ENCODE results near the gene ESR2.
"Not testable (repeated sequence)": the region's sequence is repeated elsewhere in the genome, so short reads cannot be mapped to it uniquely, and the experiment has no call there.

Gene ESR2

GRCh38 chr14:64123241-64123822 is 170.8 kb downstream of the ESR2 start:
- DNase-seq = no peak

GRCh38 chr14:64119980-64120379 is 174.2 kb downstream of the ESR2 start:
- no peak for DNase-seq

- DNase-seq = no peak
These were observed 174.7 kb downstream of the ESR2 start for GRCh38 chr14:64119500-64119899.

GRCh38 chr14:64118892-64119291 is 175.3 kb downstream of the ESR2 start:
- DNase-seq = no peak

GRCh38 chr14:64118403-64118742 is 175.8 kb downstream of the ESR2 start:
- not testable (repeated sequence) for DNase-seq

DNA sequence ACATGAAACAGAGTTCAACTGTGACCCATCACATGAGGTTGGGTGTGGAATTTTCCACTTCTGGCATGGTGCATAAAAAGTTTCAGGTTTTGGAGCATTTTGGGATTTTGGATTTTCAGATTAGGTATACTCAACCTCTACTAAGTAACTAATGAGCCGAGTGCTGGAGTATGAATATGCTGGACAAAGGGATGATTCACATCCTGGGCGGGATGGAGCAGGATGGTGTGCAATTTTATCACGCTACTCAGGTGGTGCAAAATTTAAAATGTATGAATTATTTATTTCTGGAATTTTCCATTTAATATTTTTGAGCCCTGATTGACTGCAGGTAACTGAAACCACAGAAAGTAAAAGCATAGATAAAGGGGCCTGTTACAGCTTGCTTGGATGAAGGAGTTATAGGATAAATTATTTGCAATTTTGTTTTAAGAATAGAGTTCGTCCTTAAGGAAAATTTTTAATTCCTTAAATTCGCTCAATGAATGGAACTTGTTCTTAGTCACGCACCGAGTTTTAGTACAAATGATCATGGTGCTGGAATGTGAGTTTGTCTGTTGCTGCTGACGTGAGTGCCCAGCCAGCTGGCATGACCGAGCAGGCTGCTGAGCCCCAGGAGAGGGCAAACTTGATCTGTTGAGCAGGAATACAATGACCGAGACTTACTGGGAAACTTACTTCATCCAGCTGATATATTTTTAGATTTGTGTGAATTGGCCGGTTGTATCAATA is 176.3 kb downstream of the ESR2 start:
- no peak for DNase-seq

- no peak for DNase-seq
These were observed 178.8 kb downstream of the ESR2 start for GRCh38 chr14:64115401-64115800.

DNA sequence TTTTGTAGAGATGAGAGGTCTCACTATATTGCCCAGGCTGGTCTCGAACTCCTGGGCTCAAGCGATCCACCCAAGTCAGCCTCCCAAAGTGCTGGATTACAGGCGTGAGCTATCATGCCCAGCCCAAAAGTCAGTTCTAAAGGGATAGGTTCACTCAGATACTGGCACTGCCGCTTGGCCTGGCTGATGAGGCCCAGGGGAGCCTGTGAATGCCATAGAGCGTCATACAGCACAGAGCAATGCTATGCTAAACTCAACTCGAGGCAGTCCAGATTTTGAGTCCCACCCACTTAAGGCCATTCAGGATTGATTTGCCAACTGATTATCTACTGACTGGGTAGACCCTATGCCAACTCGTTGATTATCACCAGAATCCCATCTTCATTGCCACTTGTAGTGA is 179.4 kb downstream of the ESR2 start:
- no peak for DNase-seq

DNA sequence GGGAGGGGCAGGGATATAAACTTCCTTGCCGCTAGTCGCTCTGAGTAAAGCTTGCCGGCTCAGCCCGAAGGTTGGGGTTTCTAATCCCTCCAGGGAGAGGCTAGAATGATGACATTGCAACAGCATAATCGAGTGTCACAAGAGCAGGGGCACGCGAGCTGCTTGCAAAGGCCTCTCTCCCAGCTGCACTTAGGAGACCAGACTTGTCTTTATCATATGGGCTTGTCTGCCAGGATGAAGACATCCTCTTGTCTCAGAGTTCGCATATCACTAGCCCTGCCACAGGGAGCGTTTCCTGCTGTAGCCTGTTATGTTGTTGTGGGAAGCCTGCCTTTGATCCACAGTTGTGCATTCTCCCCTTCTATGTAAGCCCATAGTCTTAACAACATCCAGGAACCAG is 180.0 kb downstream of the ESR2 start:
- no peak for DNase-seq

GRCh38 chr14:64112867-64113678 is 181.1 kb downstream of the ESR2 start:
- DNase-seq = no peak

GRCh38 chr14:64110802-64111201 is 183.4 kb downstream of the ESR2 start:
- DNase-seq = no peak

DNA sequence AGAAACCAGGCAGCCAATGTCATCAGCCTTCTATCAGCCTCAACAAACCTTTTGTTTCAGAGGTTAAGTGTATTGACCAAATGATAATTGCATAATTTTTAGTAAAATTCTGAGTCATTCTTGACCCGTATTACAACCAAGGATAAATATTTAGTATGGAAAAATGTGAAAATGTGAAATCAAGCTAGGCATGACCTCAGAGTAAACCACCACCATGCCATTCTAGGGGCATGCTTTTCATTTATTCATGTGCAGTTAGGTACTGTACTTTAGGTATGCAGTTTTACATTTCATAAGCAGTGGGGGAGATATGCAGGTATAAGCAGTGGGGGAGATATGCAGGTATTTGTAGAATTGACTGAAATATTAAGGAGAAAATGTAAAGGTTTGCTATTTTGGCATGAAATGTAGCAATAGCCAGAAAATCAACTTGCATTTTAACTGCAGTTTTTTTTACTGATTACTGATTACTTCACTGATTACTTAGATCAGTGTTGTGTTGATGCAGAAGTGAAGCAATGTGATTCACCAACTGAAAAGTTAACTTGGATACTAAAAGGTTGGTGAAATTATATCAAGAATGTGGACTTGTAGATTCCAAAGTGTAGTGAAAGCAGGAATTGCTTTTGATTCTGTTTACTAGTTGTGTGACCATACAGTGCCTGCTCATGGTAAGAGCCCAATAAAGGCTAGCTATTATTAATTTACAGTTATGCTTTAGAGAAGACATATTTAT is 184.2 kb downstream of the ESR2 start:
- no peak for DNase-seq

- DNase-seq = no peak
These were observed 186.7 kb downstream of the ESR2 start for GRCh38 chr14:64107438-64107837.

- no peak for DNase-seq
These were observed 196.1 kb downstream of the ESR2 start for GRCh38 chr14:64098120-64098519.

- DNase-seq = no peak
These were observed 198.6 kb downstream of the ESR2 start for GRCh38 chr14:64095620-64096019.

GRCh38 chr14:64092940-64093339 is 201.2 kb downstream of the ESR2 start:
- no peak for DNase-seq

GRCh38 chr14:64092338-64092737 is 201.8 kb downstream of the ESR2 start:
- DNase-seq = no peak

DNA sequence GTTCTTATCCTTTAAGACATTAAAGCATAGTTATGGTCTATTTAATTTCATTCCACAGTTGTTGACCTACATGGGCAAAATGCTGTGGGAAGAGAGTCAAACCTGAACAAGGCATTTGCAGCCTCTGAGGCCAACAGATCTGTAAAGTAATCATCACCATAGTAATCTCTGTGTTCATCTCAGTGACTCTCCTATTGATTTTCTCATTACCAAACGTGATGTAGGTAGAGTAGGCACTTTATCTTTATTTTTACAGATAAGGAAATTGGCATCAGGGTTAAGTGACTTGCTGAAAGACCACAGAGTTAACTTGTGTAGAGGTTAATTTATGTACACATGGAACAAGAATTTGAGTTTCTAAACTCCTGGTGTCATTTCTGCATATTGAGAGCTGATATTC is 203.0 kb downstream of the ESR2 start:
- DNase-seq = no peak

- no peak for DNase-seq
These were observed 204.3 kb downstream of the ESR2 start for GRCh38 chr14:64089920-64090319.

GRCh38 chr14:64088647-64088964 is 205.6 kb downstream of the ESR2 start:
- no peak for DNase-seq

DNA sequence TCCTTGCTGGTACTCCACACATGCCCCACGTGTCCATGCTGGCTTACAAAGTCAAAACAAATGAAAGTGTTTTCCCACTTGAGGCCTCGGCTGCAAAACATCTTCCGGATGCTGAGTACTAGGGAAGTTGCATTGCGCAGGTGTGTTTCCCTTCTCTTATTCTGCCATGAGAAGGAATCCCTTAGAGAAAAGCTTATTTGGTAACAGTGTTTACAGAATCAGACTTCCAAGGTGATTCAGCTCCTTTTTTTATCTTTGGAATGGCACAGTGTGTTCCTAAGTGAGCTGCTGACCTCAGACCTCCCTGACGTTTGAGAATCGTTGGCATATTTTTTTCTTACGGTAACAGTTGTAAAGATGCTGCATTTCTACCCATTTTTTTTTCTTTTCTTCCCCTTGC is 211.3 kb downstream of the ESR2 start:
- DNase-seq = no peak

- DNase-seq = no peak
These were observed 212.9 kb downstream of the ESR2 start for GRCh38 chr14:64081174-64081746.

DNA sequence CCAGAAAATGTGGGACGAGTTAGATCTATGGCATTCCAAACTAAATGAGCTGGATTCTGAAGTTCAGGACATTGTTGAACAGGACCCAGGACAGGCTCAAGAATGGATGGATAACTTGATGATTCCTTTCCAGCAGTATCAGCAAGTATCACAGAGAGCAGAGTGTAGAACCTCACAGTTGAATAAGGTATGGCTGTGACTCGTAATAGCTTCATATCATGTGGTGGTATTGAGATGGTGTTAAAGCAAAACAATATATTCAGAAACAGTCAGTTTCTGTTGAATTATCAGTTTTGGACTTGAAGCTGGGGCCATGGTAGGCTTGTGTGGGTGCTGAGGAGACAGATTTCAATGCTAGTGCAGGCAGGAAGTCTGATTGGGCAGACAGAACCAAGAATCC is 213.7 kb downstream of the ESR2 start:
- no peak for DNase-seq
